WTC11 (cell line): ENCODE measurements around the gene C1orf56. TPM values are rescaled to one million over a fixed set of nuclear protein-coding genes. Genes with fewer than 3 reads are reported as not detected.
A peak's percentile ranks its signal among the peaks of the same experiment; 100 is the strongest.

Experiments
- ATAC-seq: fragments of 200-7000 bp; cut with Tn5 transposase; 2 replicates; pipeline ENCODE4 v1.10.0; 2021; ENCODE audit warnings: mild to moderate bottlenecking, moderate library complexity
- CTCF ChIA-PET: fragments of 300-600 bp; sonication (Branson Sonifier 250); formaldehyde crosslinking; loops from one replicate; lab custom pipeline; 2021; ENCODE audit warnings: antibody characterized with exemption; lab: Charles Lee
- POLR2A ChIA-PET: fragments of 350-600 bp; sonication (Branson Sonifier 250); formaldehyde crosslinking; loops from one replicate; lab custom pipeline; 2021; ENCODE audit warnings: antibody characterized with exemption; lab: Charles Lee
- DNase-seq: peaks from one replicate; pipeline ENCODE4 v3.0.0; 2021; ENCODE audit warnings: low spot score
- H3K27ac Mint-ChIP-seq: 2 replicates; pipeline ENCODE4 v1.8.0; 2021; ENCODE audit warnings: mixed read lengths
- H3K27me3 Mint-ChIP-seq: 2 replicates; pipeline ENCODE4 v1.8.0; 2021; ENCODE audit warnings: low read depth, mild to moderate bottlenecking, moderate library complexity, mixed read lengths
- H3K36me3 Mint-ChIP-seq: 2 replicates; pipeline ENCODE4 v1.8.0; 2021; ENCODE audit warnings: mixed read lengths
- H3K4me1 Mint-ChIP-seq: 2 replicates; pipeline ENCODE4 v1.8.0; 2022; ENCODE audit warnings: mixed read lengths
- H3K4me3 Mint-ChIP-seq: 2 replicates; pipeline ENCODE4 v1.8.0; 2021; ENCODE audit warnings: mild to moderate bottlenecking, moderate library complexity, mixed read lengths
- H3K9me3 Mint-ChIP-seq: 2 replicates; pipeline ENCODE4 v1.8.0; 2021; ENCODE audit warnings: mixed read lengths
- CREM ChIP-seq: sonication (generic); formaldehyde crosslinking; IDR thresholded peaks from 2 replicates; pipeline ENCODE4 v1.8.1; 2022; ENCODE audit warnings: mild to moderate bottlenecking, missing genetic modification reagents, moderate library complexity
- EMX1 ChIP-seq: fragments of 250-450 bp; sonication (Bioruptor Pico); IDR thresholded peaks from 2 replicates; pipeline ENCODE4 v1.8.0; 2021; ENCODE audit warnings: mild to moderate bottlenecking
- GABPB1 ChIP-seq: sonication (generic); formaldehyde crosslinking; IDR thresholded peaks from 2 replicates; pipeline ENCODE4 v1.8.1; 2023; ENCODE audit warnings: mild to moderate bottlenecking, missing genetic modification reagents
- JUN ChIP-seq: sonication (generic); formaldehyde crosslinking; IDR thresholded peaks from 2 replicates; pipeline ENCODE4 v1.8.0; 2023; ENCODE audit warnings: mild to moderate bottlenecking, missing genetic modification reagents
- NFYB ChIP-seq: sonication (generic); formaldehyde crosslinking; conservative IDR thresholded peaks from 2 replicates; pipeline ENCODE4 v1.8.0; 2022; ENCODE audit warnings: low read depth, missing genetic modification reagents
- SMAD4 ChIP-seq: sonication (generic); formaldehyde crosslinking; IDR thresholded peaks from 2 replicates; pipeline ENCODE4 v1.8.0; 2022; ENCODE audit warnings: mild to moderate bottlenecking, missing genetic modification reagents
- TCF7 ChIP-seq: sonication (generic); formaldehyde crosslinking; IDR thresholded peaks from 2 replicates; pipeline ENCODE4 v1.8.0; 2022; ENCODE audit warnings: mild to moderate bottlenecking, low read depth, missing genetic modification reagents, moderate library complexity
- TEAD1 ChIP-seq: sonication (generic); formaldehyde crosslinking; IDR thresholded peaks from 2 replicates; pipeline ENCODE4 v1.8.0; 2022; ENCODE audit warnings: mild to moderate bottlenecking, missing genetic modification reagents
- ZNF232 ChIP-seq: sonication (generic); formaldehyde crosslinking; IDR thresholded peaks from 2 replicates; pipeline ENCODE4 v1.8.0; 2022; ENCODE audit warnings: mild to moderate bottlenecking, missing genetic modification reagents
- ZNF416 ChIP-seq: fragments of 250-450 bp; sonication (Bioruptor Pico); IDR thresholded peaks from 2 replicates; pipeline ENCODE4 v1.9.0; 2021; ENCODE audit warnings: mild to moderate bottlenecking, inconsistent platforms
- total RNA-seq: library from RNA; stranded (reverse); gene quantifications from 3 replicates; pipeline ENCODE4 v1.2.3, GENCODE V29; 2021
- TF ChIP-seq, protein P1 (sequence below): sonication (generic); formaldehyde crosslinking; IDR thresholded peaks from 2 replicates; pipeline ENCODE4 v1.8.0; 2022; ENCODE audit warnings: missing genetic modification reagents
- TF ChIP-seq, protein P2 (sequence below): sonication (generic); formaldehyde crosslinking; IDR thresholded peaks from 2 replicates; pipeline ENCODE4 v1.8.0; 2022; ENCODE audit warnings: mild to moderate bottlenecking, missing genetic modification reagents
- TF ChIP-seq, protein P3 (sequence below): sonication (generic); formaldehyde crosslinking; IDR thresholded peaks from 2 replicates; pipeline ENCODE4 v1.8.0; 2023; ENCODE audit warnings: missing genetic modification reagents, mild to moderate bottlenecking, borderline replicate concordance
- TF ChIP-seq, protein P4 (sequence below): sonication (generic); formaldehyde crosslinking; IDR thresholded peaks from 2 replicates; pipeline ENCODE4 v1.8.1; 2023; ENCODE audit warnings: mild to moderate bottlenecking, missing genetic modification reagents, moderate library complexity
- TF ChIP-seq, protein P5 (sequence below): fragments of 250-450 bp; sonication (Bioruptor Pico); IDR thresholded peaks from 2 replicates; pipeline ENCODE4 v1.9.0; 2021; ENCODE audit warnings: mild to moderate bottlenecking
- TF ChIP-seq, protein P6 (sequence below): sonication (generic); formaldehyde crosslinking; conservative IDR thresholded peaks from 2 replicates; pipeline ENCODE4 v1.8.1; 2022; ENCODE audit warnings: mild to moderate bottlenecking, missing genetic modification reagents
- TF ChIP-seq, protein P7 (sequence below): sonication (generic); formaldehyde crosslinking; IDR thresholded peaks from 2 replicates; pipeline ENCODE4 v1.8.1; 2023; ENCODE audit warnings: mild to moderate bottlenecking, missing genetic modification reagents, moderate library complexity
- TF ChIP-seq, protein P8 (sequence below): sonication (generic); formaldehyde crosslinking; IDR thresholded peaks from 2 replicates; pipeline ENCODE4 v1.8.1; 2023; ENCODE audit warnings: mild to moderate bottlenecking, moderate library complexity, missing genetic modification reagents

Gene C1orf56
- total RNA-seq, 1 experiment from 2014 or later = 2.9 TPM

DNA sequence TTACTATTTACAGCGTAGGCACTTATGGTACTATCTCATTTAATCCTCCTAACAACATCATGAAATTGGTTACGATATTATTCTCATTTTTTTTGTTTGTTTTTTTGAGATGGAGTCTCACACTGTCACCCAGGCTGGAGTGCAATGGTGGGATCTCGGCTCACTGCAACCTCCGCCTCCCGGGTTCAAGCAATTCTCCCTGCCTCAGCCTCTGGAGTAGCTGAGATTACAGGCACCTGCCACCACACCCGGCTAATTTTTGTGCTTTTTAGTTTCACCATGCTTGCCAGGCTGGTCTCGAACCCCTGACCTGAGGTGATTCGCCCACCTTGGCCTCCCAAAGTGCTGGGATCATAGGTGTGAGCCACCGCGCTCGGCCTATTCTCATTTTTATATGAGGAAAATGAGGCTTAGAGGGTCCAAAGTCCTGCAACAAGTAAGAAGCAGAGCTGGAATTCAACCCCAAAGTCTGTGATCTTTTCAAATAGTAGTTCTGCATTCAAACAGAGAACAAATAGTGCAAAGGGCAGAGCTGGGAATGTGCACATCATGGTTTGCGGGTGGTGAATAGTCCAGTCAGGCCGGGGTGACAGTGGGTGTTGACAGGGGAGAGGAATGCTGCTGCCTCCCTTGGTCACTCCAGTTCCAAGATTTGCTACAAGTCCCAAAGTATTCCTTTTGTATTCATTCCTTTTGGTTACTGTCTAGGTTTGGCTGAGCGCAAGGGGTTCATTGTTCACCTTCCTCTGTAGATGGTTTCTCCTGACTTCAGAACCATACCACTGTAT, 34.7 kb upstream of the C1orf56 start:
- no peaks in the 10 kb centered on the region for H3K27me3 Mint-ChIP-seq
- TF ChIP-seq, protein P1, sequence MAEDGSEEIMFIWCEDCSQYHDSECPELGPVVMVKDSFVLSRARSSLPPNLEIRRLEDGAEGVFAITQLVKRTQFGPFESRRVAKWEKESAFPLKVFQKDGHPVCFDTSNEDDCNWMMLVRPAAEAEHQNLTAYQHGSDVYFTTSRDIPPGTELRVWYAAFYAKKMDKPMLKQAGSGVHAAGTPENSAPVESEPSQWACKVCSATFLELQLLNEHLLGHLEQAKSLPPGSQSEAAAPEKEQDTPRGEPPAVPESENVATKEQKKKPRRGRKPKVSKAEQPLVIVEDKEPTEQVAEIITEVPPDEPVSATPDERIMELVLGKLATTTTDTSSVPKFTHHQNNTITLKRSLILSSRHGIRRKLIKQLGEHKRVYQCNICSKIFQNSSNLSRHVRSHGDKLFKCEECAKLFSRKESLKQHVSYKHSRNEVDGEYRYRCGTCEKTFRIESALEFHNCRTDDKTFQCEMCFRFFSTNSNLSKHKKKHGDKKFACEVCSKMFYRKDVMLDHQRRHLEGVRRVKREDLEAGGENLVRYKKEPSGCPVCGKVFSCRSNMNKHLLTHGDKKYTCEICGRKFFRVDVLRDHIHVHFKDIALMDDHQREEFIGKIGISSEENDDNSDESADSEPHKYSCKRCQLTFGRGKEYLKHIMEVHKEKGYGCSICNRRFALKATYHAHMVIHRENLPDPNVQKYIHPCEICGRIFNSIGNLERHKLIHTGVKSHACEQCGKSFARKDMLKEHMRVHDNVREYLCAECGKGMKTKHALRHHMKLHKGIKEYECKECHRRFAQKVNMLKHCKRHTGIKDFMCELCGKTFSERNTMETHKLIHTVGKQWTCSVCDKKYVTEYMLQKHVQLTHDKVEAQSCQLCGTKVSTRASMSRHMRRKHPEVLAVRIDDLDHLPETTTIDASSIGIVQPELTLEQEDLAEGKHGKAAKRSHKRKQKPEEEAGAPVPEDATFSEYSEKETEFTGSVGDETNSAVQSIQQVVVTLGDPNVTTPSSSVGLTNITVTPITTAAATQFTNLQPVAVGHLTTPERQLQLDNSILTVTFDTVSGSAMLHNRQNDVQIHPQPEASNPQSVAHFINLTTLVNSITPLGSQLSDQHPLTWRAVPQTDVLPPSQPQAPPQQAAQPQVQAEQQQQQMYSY (CRISPR knock-in tag) = no peak
- no peak for TF ChIP-seq TCF7 (CRISPR knock-in tag)
- TF ChIP-seq GABPB1 = peak; percentile 21; the same call in 1 of the 2 replicates
- TF ChIP-seq, protein P2, sequence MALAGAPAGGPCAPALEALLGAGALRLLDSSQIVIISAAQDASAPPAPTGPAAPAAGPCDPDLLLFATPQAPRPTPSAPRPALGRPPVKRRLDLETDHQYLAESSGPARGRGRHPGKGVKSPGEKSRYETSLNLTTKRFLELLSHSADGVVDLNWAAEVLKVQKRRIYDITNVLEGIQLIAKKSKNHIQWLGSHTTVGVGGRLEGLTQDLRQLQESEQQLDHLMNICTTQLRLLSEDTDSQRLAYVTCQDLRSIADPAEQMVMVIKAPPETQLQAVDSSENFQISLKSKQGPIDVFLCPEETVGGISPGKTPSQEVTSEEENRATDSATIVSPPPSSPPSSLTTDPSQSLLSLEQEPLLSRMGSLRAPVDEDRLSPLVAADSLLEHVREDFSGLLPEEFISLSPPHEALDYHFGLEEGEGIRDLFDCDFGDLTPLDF (CRISPR knock-in tag) = no peak
- TF ChIP-seq, all 79 proteins: peak for 1
- Mint-ChIP-seq H3K36me3 (peaks cover 2% of the 10 kb centered on the region; the same call in 1 of the 2 replicates), H3K4me1 (peaks cover 9% of the 10 kb centered on the region), H3K4me3 (no peak overlapping the region), H3K9me3 (no peaks in the 10 kb centered on the region), H3K27ac (no peak overlapping the region)
- POLR2A ChIA-PET = no interaction called here
- ATAC-seq = no peak
- CTCF ChIA-PET = interaction anchor here (1.0 kb wide), 1 partner anchor 11 kb away, joined by 4 read pairs; no protein-coding TSS in a partner anchor
- no peak for DNase-seq

DNA sequence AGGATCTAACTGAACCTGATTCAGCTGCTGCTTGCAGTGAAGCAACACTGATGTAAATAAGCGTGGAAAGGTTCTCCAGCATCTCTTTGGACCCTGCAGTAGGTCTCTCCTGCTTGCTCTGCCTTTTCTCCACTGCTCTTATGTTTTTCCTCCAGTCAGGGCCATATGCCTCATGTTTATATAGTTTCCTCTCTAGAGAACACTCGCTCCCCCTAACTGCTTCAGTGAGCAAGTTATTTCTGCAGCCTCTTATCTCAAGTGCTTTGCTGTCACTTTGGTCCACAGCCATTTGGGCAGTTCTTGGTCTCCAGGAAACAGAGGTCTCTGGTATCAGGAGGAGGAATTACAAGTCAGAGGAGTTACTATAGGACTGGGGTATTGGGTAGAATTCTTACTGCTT, 34.0 kb upstream of the C1orf56 start:
- POLR2A ChIA-PET = no interaction called here
- H3K36me3 Mint-ChIP-seq = peaks cover 8% of the 10 kb centered on the region
- TF ChIP-seq CREM (CRISPR knock-in tag) (no peak), TEAD1 (CRISPR knock-in tag) (no peak), NFYB (CRISPR knock-in tag) (no peak), JUN (CRISPR knock-in tag) (no peak), EMX1 (CRISPR knock-in tag) (no peak), ZNF232 (CRISPR knock-in tag) (no peak), ZNF416 (no peak), SMAD4 (CRISPR knock-in tag) (no peak)
- TF ChIP-seq, protein P3, sequence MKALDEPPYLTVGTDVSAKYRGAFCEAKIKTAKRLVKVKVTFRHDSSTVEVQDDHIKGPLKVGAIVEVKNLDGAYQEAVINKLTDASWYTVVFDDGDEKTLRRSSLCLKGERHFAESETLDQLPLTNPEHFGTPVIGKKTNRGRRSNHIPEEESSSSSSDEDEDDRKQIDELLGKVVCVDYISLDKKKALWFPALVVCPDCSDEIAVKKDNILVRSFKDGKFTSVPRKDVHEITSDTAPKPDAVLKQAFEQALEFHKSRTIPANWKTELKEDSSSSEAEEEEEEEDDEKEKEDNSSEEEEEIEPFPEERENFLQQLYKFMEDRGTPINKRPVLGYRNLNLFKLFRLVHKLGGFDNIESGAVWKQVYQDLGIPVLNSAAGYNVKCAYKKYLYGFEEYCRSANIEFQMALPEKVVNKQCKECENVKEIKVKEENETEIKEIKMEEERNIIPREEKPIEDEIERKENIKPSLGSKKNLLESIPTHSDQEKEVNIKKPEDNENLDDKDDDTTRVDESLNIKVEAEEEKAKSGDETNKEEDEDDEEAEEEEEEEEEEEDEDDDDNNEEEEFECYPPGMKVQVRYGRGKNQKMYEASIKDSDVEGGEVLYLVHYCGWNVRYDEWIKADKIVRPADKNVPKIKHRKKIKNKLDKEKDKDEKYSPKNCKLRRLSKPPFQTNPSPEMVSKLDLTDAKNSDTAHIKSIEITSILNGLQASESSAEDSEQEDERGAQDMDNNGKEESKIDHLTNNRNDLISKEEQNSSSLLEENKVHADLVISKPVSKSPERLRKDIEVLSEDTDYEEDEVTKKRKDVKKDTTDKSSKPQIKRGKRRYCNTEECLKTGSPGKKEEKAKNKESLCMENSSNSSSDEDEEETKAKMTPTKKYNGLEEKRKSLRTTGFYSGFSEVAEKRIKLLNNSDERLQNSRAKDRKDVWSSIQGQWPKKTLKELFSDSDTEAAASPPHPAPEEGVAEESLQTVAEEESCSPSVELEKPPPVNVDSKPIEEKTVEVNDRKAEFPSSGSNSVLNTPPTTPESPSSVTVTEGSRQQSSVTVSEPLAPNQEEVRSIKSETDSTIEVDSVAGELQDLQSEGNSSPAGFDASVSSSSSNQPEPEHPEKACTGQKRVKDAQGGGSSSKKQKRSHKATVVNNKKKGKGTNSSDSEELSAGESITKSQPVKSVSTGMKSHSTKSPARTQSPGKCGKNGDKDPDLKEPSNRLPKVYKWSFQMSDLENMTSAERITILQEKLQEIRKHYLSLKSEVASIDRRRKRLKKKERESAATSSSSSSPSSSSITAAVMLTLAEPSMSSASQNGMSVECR (CRISPR knock-in tag) = no peak
- TF ChIP-seq, protein P4, sequence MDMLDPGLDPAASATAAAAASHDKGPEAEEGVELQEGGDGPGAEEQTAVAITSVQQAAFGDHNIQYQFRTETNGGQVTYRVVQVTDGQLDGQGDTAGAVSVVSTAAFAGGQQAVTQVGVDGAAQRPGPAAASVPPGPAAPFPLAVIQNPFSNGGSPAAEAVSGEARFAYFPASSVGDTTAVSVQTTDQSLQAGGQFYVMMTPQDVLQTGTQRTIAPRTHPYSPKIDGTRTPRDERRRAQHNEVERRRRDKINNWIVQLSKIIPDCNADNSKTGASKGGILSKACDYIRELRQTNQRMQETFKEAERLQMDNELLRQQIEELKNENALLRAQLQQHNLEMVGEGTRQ (CRISPR knock-in tag) = no peak
- TF ChIP-seq, protein P5, sequence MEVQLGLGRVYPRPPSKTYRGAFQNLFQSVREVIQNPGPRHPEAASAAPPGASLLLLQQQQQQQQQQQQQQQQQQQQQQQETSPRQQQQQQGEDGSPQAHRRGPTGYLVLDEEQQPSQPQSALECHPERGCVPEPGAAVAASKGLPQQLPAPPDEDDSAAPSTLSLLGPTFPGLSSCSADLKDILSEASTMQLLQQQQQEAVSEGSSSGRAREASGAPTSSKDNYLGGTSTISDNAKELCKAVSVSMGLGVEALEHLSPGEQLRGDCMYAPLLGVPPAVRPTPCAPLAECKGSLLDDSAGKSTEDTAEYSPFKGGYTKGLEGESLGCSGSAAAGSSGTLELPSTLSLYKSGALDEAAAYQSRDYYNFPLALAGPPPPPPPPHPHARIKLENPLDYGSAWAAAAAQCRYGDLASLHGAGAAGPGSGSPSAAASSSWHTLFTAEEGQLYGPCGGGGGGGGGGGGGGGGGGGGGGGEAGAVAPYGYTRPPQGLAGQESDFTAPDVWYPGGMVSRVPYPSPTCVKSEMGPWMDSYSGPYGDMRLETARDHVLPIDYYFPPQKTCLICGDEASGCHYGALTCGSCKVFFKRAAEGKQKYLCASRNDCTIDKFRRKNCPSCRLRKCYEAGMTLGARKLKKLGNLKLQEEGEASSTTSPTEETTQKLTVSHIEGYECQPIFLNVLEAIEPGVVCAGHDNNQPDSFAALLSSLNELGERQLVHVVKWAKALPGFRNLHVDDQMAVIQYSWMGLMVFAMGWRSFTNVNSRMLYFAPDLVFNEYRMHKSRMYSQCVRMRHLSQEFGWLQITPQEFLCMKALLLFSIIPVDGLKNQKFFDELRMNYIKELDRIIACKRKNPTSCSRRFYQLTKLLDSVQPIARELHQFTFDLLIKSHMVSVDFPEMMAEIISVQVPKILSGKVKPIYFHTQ = no peak
- TF ChIP-seq, protein P6, sequence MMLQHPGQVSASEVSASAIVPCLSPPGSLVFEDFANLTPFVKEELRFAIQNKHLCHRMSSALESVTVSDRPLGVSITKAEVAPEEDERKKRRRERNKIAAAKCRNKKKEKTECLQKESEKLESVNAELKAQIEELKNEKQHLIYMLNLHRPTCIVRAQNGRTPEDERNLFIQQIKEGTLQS (CRISPR knock-in tag) = no peak
- TF ChIP-seq, protein P7, sequence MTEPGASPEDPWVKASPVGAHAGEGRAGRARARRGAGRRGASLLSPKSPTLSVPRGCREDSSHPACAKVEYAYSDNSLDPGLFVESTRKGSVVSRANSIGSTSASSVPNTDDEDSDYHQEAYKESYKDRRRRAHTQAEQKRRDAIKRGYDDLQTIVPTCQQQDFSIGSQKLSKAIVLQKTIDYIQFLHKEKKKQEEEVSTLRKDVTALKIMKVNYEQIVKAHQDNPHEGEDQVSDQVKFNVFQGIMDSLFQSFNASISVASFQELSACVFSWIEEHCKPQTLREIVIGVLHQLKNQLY (CRISPR knock-in tag) = no peak
- TF ChIP-seq, protein P8, sequence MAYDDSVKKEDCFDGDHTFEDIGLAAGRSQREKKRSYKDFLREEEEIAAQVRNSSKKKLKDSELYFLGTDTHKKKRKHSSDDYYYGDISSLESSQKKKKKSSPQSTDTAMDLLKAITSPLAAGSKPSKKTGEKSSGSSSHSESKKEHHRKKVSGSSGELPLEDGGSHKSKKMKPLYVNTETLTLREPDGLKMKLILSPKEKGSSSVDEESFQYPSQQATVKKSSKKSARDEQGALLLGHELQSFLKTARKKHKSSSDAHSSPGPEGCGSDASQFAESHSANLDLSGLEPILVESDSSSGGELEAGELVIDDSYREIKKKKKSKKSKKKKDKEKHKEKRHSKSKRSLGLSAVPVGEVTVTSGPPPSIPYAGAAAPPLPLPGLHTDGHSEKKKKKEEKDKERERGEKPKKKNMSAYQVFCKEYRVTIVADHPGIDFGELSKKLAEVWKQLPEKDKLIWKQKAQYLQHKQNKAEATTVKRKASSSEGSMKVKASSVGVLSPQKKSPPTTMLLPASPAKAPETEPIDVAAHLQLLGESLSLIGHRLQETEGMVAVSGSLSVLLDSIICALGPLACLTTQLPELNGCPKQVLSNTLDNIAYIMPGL = no peak

More for the DNA sequence above, 34.0 kb upstream of the C1orf56 start:
- no peak overlapping the region for H3K27ac Mint-ChIP-seq
- no peaks in the 10 kb centered on the region for H3K27me3 Mint-ChIP-seq
- DNase-seq (no peak), ATAC-seq (no peak)
- H3K9me3 Mint-ChIP-seq = no peaks in the 10 kb centered on the region
- no peak overlapping the region for H3K4me3 Mint-ChIP-seq
- CTCF ChIA-PET = interaction anchor here (1.0 kb wide), 1 partner anchor 11 kb away, joined by 4 read pairs; no protein-coding TSS in a partner anchor
- H3K4me1 Mint-ChIP-seq = peaks cover 7% of the 10 kb centered on the region
